Body of pancreas (tissue), 4 donors: Measurements from ENCODE around the gene NFATC4.

ENCODE experiments used
- POLR2A ChIP-seq, 3 donors: fragments of 450-650 bp; IDR thresholded peaks; one replicate each; pipeline ENCODE4 v1.6.1; 2016; ENCODE audit warnings: antibody characterized with exemption in 3 of 3, mild to moderate bottlenecking in 2 of 3
- TF ChIP-seq, protein P1 (sequence below), 7 experiments: fragments of 450-650 bp in 4 of 7; fragments of 200-600 bp in 3 of 7; sonication (generic) in 3 of 7; IDR thresholded peaks; one replicate each; pipeline ENCODE4 v1.5.1; 2016 to 2019; ENCODE audit warnings: antibody characterized with exemption in 7 of 7

DNA sequence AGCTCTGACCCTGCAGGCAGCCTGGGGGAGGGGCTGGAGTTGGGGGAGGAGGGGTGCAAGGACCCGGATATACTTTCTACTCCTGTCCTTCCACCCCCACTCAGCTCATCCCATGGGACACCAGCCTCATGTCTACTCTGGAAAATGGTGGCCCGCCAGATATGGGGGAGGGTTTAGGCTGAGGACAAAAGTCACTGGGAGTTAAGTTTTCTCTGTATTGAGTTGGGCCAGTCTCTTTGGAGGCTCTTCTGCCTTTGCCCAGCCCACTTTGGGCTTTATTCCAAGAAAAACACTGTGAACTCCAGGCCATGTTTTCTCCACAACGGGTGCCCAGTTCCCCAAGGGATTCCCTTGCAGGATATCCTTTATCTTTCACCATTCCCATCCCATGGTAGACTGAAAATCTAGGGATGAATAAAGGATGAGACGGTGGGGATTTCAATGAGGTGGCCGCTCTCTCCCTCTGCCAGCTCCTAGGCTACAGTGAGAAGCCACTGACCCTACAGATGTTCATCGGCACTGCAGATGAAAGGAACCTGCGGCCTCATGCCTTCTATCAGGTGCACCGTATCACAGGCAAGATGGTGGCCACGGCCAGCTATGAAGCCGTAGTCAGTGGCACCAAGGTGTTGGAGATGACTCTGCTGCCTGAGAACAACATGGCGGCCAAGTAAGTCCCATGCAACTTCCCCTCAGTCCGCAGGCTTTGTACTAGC lies 4.9 kb downstream of the NFATC4 start:
- TF ChIP-seq POLR2A (IDR thresholded peaks at IDR 0.05): no peak
- TF ChIP-seq, protein P1, sequence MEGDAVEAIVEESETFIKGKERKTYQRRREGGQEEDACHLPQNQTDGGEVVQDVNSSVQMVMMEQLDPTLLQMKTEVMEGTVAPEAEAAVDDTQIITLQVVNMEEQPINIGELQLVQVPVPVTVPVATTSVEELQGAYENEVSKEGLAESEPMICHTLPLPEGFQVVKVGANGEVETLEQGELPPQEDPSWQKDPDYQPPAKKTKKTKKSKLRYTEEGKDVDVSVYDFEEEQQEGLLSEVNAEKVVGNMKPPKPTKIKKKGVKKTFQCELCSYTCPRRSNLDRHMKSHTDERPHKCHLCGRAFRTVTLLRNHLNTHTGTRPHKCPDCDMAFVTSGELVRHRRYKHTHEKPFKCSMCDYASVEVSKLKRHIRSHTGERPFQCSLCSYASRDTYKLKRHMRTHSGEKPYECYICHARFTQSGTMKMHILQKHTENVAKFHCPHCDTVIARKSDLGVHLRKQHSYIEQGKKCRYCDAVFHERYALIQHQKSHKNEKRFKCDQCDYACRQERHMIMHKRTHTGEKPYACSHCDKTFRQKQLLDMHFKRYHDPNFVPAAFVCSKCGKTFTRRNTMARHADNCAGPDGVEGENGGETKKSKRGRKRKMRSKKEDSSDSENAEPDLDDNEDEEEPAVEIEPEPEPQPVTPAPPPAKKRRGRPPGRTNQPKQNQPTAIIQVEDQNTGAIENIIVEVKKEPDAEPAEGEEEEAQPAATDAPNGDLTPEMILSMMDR (IDR thresholded peaks at IDR 0.05): no peak
